Measurements from ENCODE around the gene MRPS2. TPM values are rescaled to one million over a fixed set of nuclear protein-coding genes. Genes with fewer than 3 reads are reported as not detected.
A peak's percentile ranks its signal among the peaks of the same experiment; 100 is the strongest.

Gene MRPS2
- total RNA-seq, 1 experiment from 2014 or later: 77.6 TPM

DNA sequence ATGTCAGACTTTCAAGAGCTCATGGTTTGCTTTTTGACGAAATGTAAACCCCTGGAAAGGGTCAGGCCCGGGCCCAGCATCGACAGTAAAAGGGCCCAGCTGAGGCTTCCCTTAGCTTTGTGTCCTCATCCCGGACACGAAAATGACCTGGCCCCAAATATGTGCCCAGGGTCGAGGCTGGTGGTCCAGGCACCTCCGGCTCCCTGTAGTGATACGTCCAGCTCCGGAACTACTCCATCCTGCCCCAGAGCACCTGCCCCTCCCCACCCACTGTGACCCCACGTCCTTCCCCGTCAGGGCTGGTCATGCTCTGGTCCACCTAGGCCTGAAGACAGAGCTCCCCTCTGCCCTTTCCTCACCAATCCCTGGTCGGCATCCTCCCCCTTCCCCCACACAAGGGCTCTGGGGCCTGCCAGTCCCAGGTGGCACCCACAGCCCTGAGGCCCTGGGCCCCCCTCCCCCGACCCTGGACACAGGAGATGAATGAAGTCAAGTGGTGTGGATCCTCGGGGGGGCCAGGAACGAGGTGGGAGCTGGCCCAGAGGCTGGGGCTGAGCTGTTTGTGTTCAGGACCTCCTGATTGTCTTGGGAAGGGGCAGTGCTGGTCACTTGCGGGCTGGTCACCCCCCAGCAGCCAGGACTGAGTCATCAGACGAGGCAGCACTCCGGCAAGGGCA lies 51.7 kb downstream of the MRPS2 start:
- Mint-ChIP-seq H3K4me1 (peaks cover 9% of the 10 kb centered on the region), H3K27me3 (ENCODE audit: low read depth) (no peaks in the 10 kb centered on the region), H3K4me3 (no peak overlapping the region), H3K27ac (no peak overlapping the region), H3K36me3 (no peaks in the 10 kb centered on the region), H3K9me3 (no peaks in the 10 kb centered on the region)
- POLR2A ChIA-PET: no interaction called here
- CTCF ChIA-PET: interaction anchor here (0.6 to 1.6 kb wide), 5 partner anchors 13 to 214 kb away, joined by 3 to 6 read pairs (median 4); no protein-coding TSS in a partner anchor
- ATAC-seq (no peak), DNase-seq (ENCODE audit: low spot score) (no peak)
- no peak for TF ChIP-seq HMGA2 (CRISPR knock-in tag; IDR thresholded peaks at IDR 0.05)
- no peak for TF ChIP-seq TP53 (CRISPR knock-in tag; IDR thresholded peaks at IDR 0.05)
- TF ChIP-seq, protein P1, sequence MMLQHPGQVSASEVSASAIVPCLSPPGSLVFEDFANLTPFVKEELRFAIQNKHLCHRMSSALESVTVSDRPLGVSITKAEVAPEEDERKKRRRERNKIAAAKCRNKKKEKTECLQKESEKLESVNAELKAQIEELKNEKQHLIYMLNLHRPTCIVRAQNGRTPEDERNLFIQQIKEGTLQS (CRISPR knock-in tag; conservative IDR thresholded peaks at IDR 0.05): no peak
- no peak for TF ChIP-seq MYBL2 (CRISPR knock-in tag; IDR thresholded peaks at IDR 0.05)
- TF ChIP-seq, protein P2, sequence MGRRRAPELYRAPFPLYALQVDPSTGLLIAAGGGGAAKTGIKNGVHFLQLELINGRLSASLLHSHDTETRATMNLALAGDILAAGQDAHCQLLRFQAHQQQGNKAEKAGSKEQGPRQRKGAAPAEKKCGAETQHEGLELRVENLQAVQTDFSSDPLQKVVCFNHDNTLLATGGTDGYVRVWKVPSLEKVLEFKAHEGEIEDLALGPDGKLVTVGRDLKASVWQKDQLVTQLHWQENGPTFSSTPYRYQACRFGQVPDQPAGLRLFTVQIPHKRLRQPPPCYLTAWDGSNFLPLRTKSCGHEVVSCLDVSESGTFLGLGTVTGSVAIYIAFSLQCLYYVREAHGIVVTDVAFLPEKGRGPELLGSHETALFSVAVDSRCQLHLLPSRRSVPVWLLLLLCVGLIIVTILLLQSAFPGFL (CRISPR knock-in tag; IDR thresholded peaks at IDR 0.05; ENCODE audit: borderline replicate concordance): no peak
- TF ChIP-seq NR2C2 (CRISPR knock-in tag; IDR thresholded peaks at IDR 0.05): no peak
- TF ChIP-seq, protein P3, sequence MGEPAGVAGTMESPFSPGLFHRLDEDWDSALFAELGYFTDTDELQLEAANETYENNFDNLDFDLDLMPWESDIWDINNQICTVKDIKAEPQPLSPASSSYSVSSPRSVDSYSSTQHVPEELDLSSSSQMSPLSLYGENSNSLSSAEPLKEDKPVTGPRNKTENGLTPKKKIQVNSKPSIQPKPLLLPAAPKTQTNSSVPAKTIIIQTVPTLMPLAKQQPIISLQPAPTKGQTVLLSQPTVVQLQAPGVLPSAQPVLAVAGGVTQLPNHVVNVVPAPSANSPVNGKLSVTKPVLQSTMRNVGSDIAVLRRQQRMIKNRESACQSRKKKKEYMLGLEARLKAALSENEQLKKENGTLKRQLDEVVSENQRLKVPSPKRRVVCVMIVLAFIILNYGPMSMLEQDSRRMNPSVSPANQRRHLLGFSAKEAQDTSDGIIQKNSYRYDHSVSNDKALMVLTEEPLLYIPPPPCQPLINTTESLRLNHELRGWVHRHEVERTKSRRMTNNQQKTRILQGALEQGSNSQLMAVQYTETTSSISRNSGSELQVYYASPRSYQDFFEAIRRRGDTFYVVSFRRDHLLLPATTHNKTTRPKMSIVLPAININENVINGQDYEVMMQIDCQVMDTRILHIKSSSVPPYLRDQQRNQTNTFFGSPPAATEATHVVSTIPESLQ (CRISPR knock-in tag; IDR thresholded peaks at IDR 0.05): no peak
- TF ChIP-seq, protein P4, sequence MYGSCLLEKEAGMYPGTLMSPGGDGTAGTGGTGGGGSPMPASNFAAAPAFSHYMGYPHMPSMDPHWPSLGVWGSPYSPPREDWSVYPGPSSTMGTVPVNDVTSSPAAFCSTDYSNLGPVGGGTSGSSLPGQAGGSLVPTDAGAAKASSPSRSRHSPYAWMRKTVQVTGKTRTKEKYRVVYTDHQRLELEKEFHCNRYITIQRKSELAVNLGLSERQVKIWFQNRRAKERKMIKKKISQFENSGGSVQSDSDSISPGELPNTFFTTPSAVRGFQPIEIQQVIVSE (CRISPR knock-in tag; IDR thresholded peaks at IDR 0.05; ENCODE audit: borderline replicate concordance): no peak

DNA sequence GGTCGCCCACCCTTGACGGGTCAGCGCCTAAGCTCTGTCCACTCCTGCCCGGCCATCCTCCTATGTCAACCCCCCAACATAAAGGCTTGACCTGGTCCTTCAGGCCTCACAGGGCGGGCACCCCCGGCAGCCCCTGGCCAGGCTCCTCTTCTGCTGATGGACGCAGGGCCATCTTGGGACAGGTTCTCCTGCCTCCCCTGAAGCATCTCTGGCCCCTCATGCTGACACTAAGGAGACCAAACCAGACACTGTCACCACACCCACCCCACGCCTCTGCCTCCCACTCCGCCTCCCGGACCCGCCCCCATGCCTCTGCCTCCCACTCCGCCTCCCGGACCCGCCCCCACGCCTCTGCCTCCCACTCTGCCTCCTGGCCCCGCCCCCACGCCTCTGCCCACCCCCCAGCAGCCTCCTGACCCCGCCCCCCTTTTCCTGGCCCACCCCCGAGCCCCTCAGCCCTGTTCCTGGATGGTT lies 52.3 kb downstream of the MRPS2 start:
- ATAC-seq (peak; percentile 65), DNase-seq (ENCODE audit: low spot score) (peak; percentile 46)
- H3K36me3 Mint-ChIP-seq: no peaks in the 10 kb centered on the region
- no peak overlapping the region for H3K27ac Mint-ChIP-seq
- H3K27me3 Mint-ChIP-seq (ENCODE audit: low read depth): no peaks in the 10 kb centered on the region
- POLR2A ChIA-PET: no interaction called here
- peaks cover 9% of the 10 kb centered on the region for H3K4me1 Mint-ChIP-seq
- no peak overlapping the region for H3K4me3 Mint-ChIP-seq
- CTCF ChIA-PET: interaction anchor here (1.0 to 1.6 kb wide), 3 partner anchors 13 to 51 kb away, joined by 3 to 5 read pairs (median 4); no protein-coding TSS in a partner anchor
- H3K9me3 Mint-ChIP-seq: no peaks in the 10 kb centered on the region
- TF ChIP-seq, protein P5, sequence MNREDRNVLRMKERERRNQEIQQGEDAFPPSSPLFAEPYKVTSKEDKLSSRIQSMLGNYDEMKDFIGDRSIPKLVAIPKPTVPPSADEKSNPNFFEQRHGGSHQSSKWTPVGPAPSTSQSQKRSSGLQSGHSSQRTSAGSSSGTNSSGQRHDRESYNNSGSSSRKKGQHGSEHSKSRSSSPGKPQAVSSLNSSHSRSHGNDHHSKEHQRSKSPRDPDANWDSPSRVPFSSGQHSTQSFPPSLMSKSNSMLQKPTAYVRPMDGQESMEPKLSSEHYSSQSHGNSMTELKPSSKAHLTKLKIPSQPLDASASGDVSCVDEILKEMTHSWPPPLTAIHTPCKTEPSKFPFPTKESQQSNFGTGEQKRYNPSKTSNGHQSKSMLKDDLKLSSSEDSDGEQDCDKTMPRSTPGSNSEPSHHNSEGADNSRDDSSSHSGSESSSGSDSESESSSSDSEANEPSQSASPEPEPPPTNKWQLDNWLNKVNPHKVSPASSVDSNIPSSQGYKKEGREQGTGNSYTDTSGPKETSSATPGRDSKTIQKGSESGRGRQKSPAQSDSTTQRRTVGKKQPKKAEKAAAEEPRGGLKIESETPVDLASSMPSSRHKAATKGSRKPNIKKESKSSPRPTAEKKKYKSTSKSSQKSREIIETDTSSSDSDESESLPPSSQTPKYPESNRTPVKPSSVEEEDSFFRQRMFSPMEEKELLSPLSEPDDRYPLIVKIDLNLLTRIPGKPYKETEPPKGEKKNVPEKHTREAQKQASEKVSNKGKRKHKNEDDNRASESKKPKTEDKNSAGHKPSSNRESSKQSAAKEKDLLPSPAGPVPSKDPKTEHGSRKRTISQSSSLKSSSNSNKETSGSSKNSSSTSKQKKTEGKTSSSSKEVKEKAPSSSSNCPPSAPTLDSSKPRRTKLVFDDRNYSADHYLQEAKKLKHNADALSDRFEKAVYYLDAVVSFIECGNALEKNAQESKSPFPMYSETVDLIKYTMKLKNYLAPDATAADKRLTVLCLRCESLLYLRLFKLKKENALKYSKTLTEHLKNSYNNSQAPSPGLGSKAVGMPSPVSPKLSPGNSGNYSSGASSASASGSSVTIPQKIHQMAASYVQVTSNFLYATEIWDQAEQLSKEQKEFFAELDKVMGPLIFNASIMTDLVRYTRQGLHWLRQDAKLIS (CRISPR knock-in tag; IDR thresholded peaks at IDR 0.05; ENCODE audit: borderline replicate concordance): no peak
- TF ChIP-seq MXD4 (CRISPR knock-in tag; IDR thresholded peaks at IDR 0.05; ENCODE audit: borderline replicate concordance) (no peak), ESRRA (CRISPR knock-in tag; IDR thresholded peaks at IDR 0.05; ENCODE audit: borderline replicate concordance) (no peak), ETV6 (CRISPR knock-in tag; IDR thresholded peaks at IDR 0.05) (no peak), SOX15 (CRISPR knock-in tag; IDR thresholded peaks at IDR 0.05) (no peak), TEAD1 (CRISPR knock-in tag; IDR thresholded peaks at IDR 0.05) (no peak), OVOL2 (CRISPR knock-in tag; IDR thresholded peaks at IDR 0.05; ENCODE audit: borderline replicate concordance) (no peak), SMAD4 (CRISPR knock-in tag; IDR thresholded peaks at IDR 0.05) (no peak), TP53 (CRISPR knock-in tag; IDR thresholded peaks at IDR 0.05) (no peak), ZNF263 (CRISPR knock-in tag; IDR thresholded peaks at IDR 0.05; ENCODE audit: low read depth) (no peak), ZNF138 (CRISPR knock-in tag; conservative IDR thresholded peaks at IDR 0.05) (no peak), CBFB (CRISPR knock-in tag; IDR thresholded peaks at IDR 0.05; ENCODE audit: low read depth) (no peak), ZNF219 (CRISPR knock-in tag; IDR thresholded peaks at IDR 0.05; ENCODE audit: borderline replicate concordance) (no peak), JAZF1 (CRISPR knock-in tag; IDR thresholded peaks at IDR 0.05) (no peak)
- TF ChIP-seq, protein P6, sequence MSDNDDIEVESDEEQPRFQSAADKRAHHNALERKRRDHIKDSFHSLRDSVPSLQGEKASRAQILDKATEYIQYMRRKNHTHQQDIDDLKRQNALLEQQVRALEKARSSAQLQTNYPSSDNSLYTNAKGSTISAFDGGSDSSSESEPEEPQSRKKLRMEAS (CRISPR knock-in tag; IDR thresholded peaks at IDR 0.05): no peak
- TF ChIP-seq, protein P7, sequence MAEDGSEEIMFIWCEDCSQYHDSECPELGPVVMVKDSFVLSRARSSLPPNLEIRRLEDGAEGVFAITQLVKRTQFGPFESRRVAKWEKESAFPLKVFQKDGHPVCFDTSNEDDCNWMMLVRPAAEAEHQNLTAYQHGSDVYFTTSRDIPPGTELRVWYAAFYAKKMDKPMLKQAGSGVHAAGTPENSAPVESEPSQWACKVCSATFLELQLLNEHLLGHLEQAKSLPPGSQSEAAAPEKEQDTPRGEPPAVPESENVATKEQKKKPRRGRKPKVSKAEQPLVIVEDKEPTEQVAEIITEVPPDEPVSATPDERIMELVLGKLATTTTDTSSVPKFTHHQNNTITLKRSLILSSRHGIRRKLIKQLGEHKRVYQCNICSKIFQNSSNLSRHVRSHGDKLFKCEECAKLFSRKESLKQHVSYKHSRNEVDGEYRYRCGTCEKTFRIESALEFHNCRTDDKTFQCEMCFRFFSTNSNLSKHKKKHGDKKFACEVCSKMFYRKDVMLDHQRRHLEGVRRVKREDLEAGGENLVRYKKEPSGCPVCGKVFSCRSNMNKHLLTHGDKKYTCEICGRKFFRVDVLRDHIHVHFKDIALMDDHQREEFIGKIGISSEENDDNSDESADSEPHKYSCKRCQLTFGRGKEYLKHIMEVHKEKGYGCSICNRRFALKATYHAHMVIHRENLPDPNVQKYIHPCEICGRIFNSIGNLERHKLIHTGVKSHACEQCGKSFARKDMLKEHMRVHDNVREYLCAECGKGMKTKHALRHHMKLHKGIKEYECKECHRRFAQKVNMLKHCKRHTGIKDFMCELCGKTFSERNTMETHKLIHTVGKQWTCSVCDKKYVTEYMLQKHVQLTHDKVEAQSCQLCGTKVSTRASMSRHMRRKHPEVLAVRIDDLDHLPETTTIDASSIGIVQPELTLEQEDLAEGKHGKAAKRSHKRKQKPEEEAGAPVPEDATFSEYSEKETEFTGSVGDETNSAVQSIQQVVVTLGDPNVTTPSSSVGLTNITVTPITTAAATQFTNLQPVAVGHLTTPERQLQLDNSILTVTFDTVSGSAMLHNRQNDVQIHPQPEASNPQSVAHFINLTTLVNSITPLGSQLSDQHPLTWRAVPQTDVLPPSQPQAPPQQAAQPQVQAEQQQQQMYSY (CRISPR knock-in tag; IDR thresholded peaks at IDR 0.05): no peak

Data from WTC11 (cell line).